ENCODE data around the gene A4GALT.

DNA sequence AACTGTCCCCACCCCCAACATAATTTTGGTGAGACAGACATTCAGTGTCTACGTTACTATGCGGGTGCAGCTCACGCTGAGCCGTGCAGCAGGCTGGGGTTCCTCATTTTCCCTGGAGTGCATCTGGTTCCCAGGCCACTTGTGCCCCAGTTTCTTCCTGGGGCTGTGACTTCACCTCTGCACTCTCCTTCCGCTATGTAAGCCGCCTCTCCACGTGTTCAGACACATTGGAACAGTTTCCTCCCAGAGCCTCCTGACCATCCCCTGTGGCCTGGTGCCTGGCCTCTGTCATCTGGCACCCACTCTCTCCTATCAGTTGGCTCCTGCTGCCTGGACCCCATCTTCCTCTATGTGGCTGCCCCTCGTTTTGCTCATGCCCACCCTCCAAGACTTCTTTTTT, 46.2 kb upstream of the A4GALT start:
- TF ChIP-seq, protein P1, sequence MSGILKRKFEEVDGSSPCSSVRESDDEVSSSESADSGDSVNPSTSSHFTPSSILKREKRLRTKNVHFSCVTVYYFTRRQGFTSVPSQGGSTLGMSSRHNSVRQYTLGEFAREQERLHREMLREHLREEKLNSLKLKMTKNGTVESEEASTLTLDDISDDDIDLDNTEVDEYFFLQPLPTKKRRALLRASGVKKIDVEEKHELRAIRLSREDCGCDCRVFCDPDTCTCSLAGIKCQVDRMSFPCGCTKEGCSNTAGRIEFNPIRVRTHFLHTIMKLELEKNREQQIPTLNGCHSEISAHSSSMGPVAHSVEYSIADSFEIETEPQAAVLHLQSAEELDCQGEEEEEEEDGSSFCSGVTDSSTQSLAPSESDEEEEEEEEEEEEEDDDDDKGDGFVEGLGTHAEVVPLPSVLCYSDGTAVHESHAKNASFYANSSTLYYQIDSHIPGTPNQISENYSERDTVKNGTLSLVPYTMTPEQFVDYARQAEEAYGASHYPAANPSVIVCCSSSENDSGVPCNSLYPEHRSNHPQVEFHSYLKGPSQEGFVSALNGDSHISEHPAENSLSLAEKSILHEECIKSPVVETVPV (CRISPR knock-in tag; IDR thresholded peaks at IDR 0.05) = no peak
- no peak for TF ChIP-seq CREB5 (CRISPR knock-in tag; IDR thresholded peaks at IDR 0.05; ENCODE audit: low read depth)
- TF ChIP-seq CSDC2 (CRISPR knock-in tag; IDR thresholded peaks at IDR 0.05) = no peak
- TF ChIP-seq RARB (CRISPR knock-in tag; IDR thresholded peaks at IDR 0.05) = no peak

All from SK-N-SH treated with all-trans-retinoic acid at 6 μM for 48 hours (cell line).